ENCODE results near the gene PAOX. TPM values are rescaled to one million over a fixed set of nuclear protein-coding genes. Genes with fewer than 3 reads are reported as not detected.

PAOX gene
- total and polyA plus RNA-seq, 2 donors (not counting 1 experiment from before 2014, with no cell fraction given), result 21.1 to 24.9 TPM

DNA sequence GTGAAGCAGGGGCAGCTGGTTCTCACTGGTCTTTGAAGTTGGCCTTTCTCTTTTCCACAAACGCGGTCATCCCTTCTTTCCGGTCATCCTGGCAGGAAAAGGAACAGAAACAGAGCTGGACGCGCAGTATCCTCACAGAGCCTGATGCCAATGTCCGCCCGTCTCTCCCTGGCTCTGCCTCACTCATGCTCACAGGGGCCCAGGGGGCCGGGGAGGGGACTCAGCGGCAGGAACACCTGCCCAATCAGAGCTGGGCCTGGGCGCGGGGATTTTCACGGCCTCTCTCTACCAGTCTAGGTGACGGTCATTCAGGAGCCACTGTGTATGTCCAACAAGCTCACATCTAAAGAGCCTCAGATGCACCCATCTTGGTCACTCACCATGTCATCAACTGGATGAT is 16.2 kb upstream of the PAOX start:
- Mint-ChIP-seq H3K4me3 (no peak overlapping the region), H3K9me3 (ENCODE audit: insufficient read depth) (no peaks in the 10 kb centered on the region), H3K27me3 (no peaks in the 10 kb centered on the region), H3K27ac (peak overlapping the region; percentile 20), H3K4me1 (peaks cover 25% of the 10 kb centered on the region)
- POLR2A ChIA-PET, result no interaction called here
- Histone ChIP-seq H4K20me1 (ENCODE audit: control insufficient read depth, insufficient read depth, low read length, poor library complexity, severe bottlenecking) (no peaks in the 10 kb centered on the region), H3K9me3 (ENCODE audit: control extremely low read depth in 1 of 3, control insufficient read depth in 2 of 3, insufficient read depth in 1 of 3, low read length in 2 of 3) (peaks cover 0 to 17% (median 0%) of the 10 kb centered on the region in 3 donors), H3K4me2 (replicated peaks; ENCODE audit: low read depth, low read length, poor library complexity, severe bottlenecking) (no peak overlapping the region), H3K27ac (ENCODE audit: low read length in 2 of 2) (no peak overlapping the region), H3K27me3 (replicated peaks in 1 of 4; ENCODE audit: control extremely low read depth in 1 of 4, control insufficient read depth in 3 of 4, insufficient read depth in 4 of 4, low read length in 3 of 4) (no peaks in the 10 kb centered on the region), H2AFZ (ENCODE audit: insufficient read depth, low read depth, low read length, poor library complexity, severe bottlenecking) (no peak overlapping the region), H3K79me2 (ENCODE audit: control insufficient read depth, insufficient read depth, low read length) (no peaks in the 10 kb centered on the region), H3K9ac (ENCODE audit: low read length) (no peak overlapping the region), H3K4me1 (ENCODE audit: control insufficient read depth in 2 of 2, insufficient read depth in 2 of 2, low read length in 2 of 2) (peaks cover 12 to 21% of the 10 kb centered on the region in 2 donors), H3K36me3 (replicated peaks in 1 of 2; ENCODE audit: control extremely low read depth in 1 of 2, control insufficient read depth in 1 of 2, extremely low read depth in 1 of 2, insufficient read depth in 2 of 2, low read length in 1 of 2) (peaks cover 0 to 29% of the 10 kb centered on the region in 2 experiments), H3K4me3 (ENCODE audit: control extremely low read depth in 1 of 5, extremely low read depth in 1 of 5, insufficient read depth in 1 of 5, low read depth in 2 of 5, low read length in 4 of 5) (no peak overlapping the region)
- WGBS (ENCODE audit: insufficient coverage), result 98% methylated on average over 13 of the region's 13 CpGs
- no peak for TF ChIP-seq CTCF (IDR thresholded peaks at IDR 0.05)
- no peak for TF ChIP-seq EZH2 (IDR thresholded peaks at IDR 0.05; ENCODE audit: borderline replicate concordance, insufficient read depth, low read depth, low read length, poor library complexity, severe bottlenecking)
- DNase-seq, result no peak
- CTCF ChIA-PET, result interaction anchor here (1.7 kb wide), 1 partner anchor 33 kb away, joined by 10 read pairs; no protein-coding TSS in a partner anchor
- ATAC-seq (ENCODE audit: low read depth), result no peak
- intact Hi-C loops (cut with micrococcal nuclease), result no loop called here

DNA sequence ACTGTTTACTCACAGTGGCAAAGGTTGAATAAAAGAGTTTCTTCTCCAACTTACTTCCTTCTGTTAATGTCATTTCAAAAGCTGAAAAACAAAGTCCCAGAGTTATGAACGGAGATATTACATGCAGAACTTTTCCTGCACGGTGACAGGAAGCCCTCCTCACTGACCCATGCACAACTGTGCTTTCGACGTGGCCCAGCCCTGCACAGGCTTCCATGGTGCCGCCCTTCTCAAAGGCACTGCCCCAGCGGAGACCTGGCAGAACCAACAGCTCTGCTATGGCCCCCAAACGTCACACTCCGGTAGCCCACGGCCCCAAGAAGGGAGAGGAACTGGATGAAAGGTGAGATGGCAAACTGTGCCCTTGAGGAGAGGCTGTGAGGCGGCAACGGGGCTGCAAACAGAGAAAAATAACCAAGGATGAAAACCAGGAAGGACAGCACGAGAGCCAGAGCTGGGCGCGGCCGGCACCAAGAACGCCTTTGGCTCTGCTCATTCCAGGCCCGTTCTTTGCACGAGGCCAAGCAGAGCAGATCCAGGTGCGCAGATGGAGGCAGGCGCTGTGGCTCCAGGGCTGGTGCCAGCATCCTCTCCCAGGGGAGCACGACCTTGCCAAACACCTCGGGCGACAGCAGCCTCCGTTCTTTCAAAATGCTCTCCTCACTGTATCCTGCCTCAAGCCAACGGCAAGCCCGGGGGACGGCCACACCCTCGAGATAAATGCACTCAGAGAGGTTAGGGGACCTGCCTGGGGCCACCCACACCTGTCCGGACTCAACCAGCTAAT is 14.2 kb upstream of the PAOX start:
- Mint-ChIP-seq H3K4me3 (no peak overlapping the region), H3K9me3 (ENCODE audit: insufficient read depth) (no peaks in the 10 kb centered on the region), H3K27me3 (no peaks in the 10 kb centered on the region), H3K27ac (no peak overlapping the region), H3K4me1 (peaks cover 25% of the 10 kb centered on the region)
- peaks cover 0 to 10% (median 0%) of the 10 kb centered on the region in 3 donors for H3K9me3 ChIP-seq (ENCODE audit: control extremely low read depth in 1 of 3, control insufficient read depth in 2 of 3, insufficient read depth in 1 of 3, low read length in 2 of 3)
- 96% methylated on average over 23 of the region's 29 CpGs for WGBS (ENCODE audit: insufficient coverage)
- H3K79me2 ChIP-seq (ENCODE audit: control insufficient read depth, insufficient read depth, low read length), result no peaks in the 10 kb centered on the region
- no peak overlapping the region for H3K27ac ChIP-seq (ENCODE audit: low read length in 2 of 2)
- ATAC-seq (ENCODE audit: low read depth) (no peak), DNase-seq (no peak)
- H3K27me3 ChIP-seq (replicated peaks in 1 of 4; ENCODE audit: control extremely low read depth in 1 of 4, control insufficient read depth in 3 of 4, insufficient read depth in 4 of 4, low read length in 3 of 4), result no peaks in the 10 kb centered on the region
- intact Hi-C loops (cut with micrococcal nuclease), result no loop called here
- no peaks in the 10 kb centered on the region for H4K20me1 ChIP-seq (ENCODE audit: control insufficient read depth, insufficient read depth, low read length, poor library complexity, severe bottlenecking)
- H3K4me2 ChIP-seq (replicated peaks; ENCODE audit: low read depth, low read length, poor library complexity, severe bottlenecking), result no peak overlapping the region
- H2AFZ ChIP-seq (ENCODE audit: insufficient read depth, low read depth, low read length, poor library complexity, severe bottlenecking), result no peak overlapping the region
- H3K4me1 ChIP-seq (ENCODE audit: control insufficient read depth in 2 of 2, insufficient read depth in 2 of 2, low read length in 2 of 2), result peaks cover 12 to 21% of the 10 kb centered on the region in 2 donors
- H3K36me3 ChIP-seq (replicated peaks in 1 of 2; ENCODE audit: control extremely low read depth in 1 of 2, control insufficient read depth in 1 of 2, extremely low read depth in 1 of 2, insufficient read depth in 2 of 2, low read length in 1 of 2), result peaks cover 0 to 46% of the 10 kb centered on the region in 2 experiments
- H3K4me3 ChIP-seq (ENCODE audit: control extremely low read depth in 1 of 5, extremely low read depth in 1 of 5, insufficient read depth in 1 of 5, low read depth in 2 of 5, low read length in 4 of 5), result no peak overlapping the region
- ChIA-PET POLR2A (no interaction called here), CTCF (no interaction called here)
- no peak for TF ChIP-seq EZH2 (IDR thresholded peaks at IDR 0.05; ENCODE audit: borderline replicate concordance, insufficient read depth, low read depth, low read length, poor library complexity, severe bottlenecking)
- TF ChIP-seq CTCF (IDR thresholded peaks at IDR 0.05), result no peak
- H3K9ac ChIP-seq (ENCODE audit: low read length), result no peak overlapping the region
